ENCODE measurements around the gene CNGB1. TPM values are rescaled to one million over a fixed set of nuclear protein-coding genes. Genes with fewer than 3 reads are reported as not detected.

CNGB1 gene
- total RNA-seq, 1 donor from 2014 or later, result 0.19 TPM

DNA sequence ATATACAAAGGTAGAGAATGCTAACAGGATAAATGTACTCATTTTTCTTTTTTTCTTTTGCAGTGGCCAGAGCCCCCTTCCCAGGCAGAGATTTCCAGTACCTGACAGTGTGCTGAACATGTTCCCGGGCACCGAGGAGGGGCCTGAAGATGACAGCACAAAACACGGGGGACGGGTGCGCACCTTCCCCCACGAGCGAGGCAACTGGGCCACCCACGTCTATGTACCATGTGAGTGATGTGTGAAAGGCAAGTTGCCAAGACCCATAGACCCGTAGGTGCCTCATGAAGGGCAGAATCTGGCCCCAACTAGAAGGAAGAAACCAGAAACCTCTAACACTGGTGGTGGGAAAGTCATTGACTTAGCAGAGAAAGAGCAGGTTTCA lies 31.5 kb upstream of the CNGB1 start:
- no peak overlapping the region for H3K4me3 Mint-ChIP-seq
- H3K9me3 Mint-ChIP-seq, result no peaks in the 10 kb centered on the region
- TF ChIP-seq, protein P1, sequence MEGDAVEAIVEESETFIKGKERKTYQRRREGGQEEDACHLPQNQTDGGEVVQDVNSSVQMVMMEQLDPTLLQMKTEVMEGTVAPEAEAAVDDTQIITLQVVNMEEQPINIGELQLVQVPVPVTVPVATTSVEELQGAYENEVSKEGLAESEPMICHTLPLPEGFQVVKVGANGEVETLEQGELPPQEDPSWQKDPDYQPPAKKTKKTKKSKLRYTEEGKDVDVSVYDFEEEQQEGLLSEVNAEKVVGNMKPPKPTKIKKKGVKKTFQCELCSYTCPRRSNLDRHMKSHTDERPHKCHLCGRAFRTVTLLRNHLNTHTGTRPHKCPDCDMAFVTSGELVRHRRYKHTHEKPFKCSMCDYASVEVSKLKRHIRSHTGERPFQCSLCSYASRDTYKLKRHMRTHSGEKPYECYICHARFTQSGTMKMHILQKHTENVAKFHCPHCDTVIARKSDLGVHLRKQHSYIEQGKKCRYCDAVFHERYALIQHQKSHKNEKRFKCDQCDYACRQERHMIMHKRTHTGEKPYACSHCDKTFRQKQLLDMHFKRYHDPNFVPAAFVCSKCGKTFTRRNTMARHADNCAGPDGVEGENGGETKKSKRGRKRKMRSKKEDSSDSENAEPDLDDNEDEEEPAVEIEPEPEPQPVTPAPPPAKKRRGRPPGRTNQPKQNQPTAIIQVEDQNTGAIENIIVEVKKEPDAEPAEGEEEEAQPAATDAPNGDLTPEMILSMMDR (conservative IDR thresholded peaks at IDR 0.05), result no peak
- no peak for DNase-seq (ENCODE audit: extremely low spot score, unreplicated experiment)
- H3K36me3 Mint-ChIP-seq, result peaks cover 10% of the 10 kb centered on the region
- no peak overlapping the region for H3K27ac Mint-ChIP-seq
- peaks cover 14% of the 10 kb centered on the region for H3K4me1 Mint-ChIP-seq (ENCODE audit: unreplicated experiment)
- no peaks in the 10 kb centered on the region for H3K27me3 Mint-ChIP-seq

- Mint-ChIP-seq H3K27me3 (no peaks in the 10 kb centered on the region), H3K4me1 (ENCODE audit: unreplicated experiment) (peaks cover 14% of the 10 kb centered on the region), H3K36me3 (peaks cover 7% of the 10 kb centered on the region), H3K27ac (peak overlapping the region; percentile 72), H3K9me3 (no peaks in the 10 kb centered on the region), H3K4me3 (peak overlapping the region; percentile 92)
- no peak for DNase-seq (ENCODE audit: extremely low spot score, unreplicated experiment)
- TF ChIP-seq, protein P1 (conservative IDR thresholded peaks at IDR 0.05), result no peak
Measured at GRCh38 chr16:58001781-58002415, 31.0 kb upstream of the CNGB1 start.

GRCh38 chr16:58000706-58001676 lies 30.1 kb upstream of the CNGB1 start, which contains the start of gene USB1:
USB1 (plus strand) TSS chr16:58001407; CDS start chr16:58001484, 77 bp downstream.
- TF ChIP-seq, protein P1 (conservative IDR thresholded peaks at IDR 0.05), result peak; percentile 79
- peak; percentile 89 for DNase-seq (ENCODE audit: extremely low spot score, unreplicated experiment)
- peaks cover 14% of the 10 kb centered on the region for H3K4me1 Mint-ChIP-seq (ENCODE audit: unreplicated experiment)
- H3K9me3 Mint-ChIP-seq, result no peaks in the 10 kb centered on the region
- H3K27ac Mint-ChIP-seq, result peak within 1 kb of the TSS; percentile 72
- no peaks in the 10 kb centered on the region for H3K27me3 Mint-ChIP-seq
- H3K36me3 Mint-ChIP-seq, result peaks cover 5% of the 10 kb centered on the region
- H3K4me3 Mint-ChIP-seq, result peak within 1 kb of the TSS; percentile 92

DNA sequence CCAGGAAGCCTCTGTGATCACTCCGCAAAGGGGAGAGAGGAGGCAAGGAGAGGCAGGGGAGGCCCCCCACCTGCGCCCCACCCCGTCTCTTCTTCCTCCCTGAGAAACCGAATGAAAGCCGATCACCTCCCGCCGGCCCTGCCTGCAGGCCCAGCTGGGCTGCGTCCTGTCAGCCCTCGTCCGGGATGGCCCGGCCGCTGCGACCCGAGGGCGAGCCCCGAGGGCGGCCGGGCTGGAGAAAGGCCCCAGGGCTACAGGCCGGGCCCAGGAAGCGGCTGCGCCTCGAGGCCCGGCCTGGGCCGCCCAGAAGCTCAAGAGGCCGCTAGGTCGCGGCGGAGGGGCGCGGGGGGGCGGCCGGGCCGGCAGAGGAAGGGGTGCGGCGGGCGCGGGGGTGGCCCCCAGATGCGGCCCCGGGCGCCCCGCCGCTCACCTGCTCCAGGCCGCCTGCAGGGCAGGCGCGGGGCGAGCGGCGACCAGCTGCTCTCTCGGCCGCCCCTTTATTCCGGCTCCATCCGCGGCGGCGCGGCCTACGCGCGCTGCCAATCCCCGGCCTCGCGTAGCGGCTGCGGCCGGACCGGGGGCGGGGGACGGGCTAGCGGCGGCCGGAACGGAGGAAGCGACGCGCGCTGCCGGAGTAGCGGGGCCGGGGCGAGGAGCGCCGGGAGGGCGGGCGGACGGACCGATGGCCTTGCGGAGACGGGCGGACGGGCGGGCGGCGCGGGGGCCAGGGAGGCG lies 29.2 kb upstream of the CNGB1 start, which contains the start of gene ZNF319:
ZNF319 (minus strand) TSS at position 702 of the 735 bp plus-strand sequence. CDS start 2,407 bp downstream, outside the sequence.
- Mint-ChIP-seq H3K9me3 (no peaks in the 10 kb centered on the region), H3K4me1 (ENCODE audit: unreplicated experiment) (peaks cover 14% of the 10 kb centered on the region), H3K27ac (peak within 1 kb of the TSS; percentile 81), H3K27me3 (no peaks in the 10 kb centered on the region), H3K36me3 (peaks cover 5% of the 10 kb centered on the region), H3K4me3 (peak within 1 kb of the TSS; percentile 92)
- TF ChIP-seq, protein P1 (conservative IDR thresholded peaks at IDR 0.05), result no peak
- no peak for DNase-seq (ENCODE audit: extremely low spot score, unreplicated experiment)

DNA sequence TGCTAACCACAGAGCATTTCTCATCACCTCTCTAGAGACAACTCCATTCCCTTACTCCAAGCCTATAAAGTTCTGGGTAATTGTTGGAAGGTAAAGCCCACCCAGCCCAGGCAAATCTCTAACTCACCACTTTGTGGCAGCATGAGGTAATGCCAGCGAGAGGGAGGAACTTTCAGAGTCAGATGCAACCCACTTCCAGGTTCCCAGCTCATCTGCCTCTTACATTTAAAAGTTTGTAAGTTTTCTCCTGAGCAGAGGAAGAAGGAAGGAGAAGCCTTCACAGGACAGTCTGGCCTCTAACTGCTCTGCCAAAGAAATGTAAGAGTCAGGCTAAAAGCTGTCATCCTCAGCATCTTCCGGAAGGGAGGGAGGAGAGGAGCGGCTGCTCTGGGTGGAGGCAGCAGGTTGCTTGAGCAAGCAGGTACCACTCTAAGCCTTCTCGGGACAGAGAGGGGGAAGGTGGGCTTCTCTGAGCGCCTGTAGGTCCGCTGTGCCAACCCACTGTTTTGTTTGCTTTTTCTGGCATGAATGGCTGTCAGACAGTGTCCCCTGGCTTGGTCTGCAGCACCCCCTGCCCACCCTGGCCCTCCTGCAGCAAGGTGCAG lies 28.5 kb upstream of the CNGB1 start:
- TF ChIP-seq, protein P1 (conservative IDR thresholded peaks at IDR 0.05), result peak; percentile 23
- H3K4me1 Mint-ChIP-seq (ENCODE audit: unreplicated experiment), result peaks cover 18% of the 10 kb centered on the region
- H3K36me3 Mint-ChIP-seq, result peaks cover under 1% of the 10 kb centered on the region
- DNase-seq (ENCODE audit: extremely low spot score, unreplicated experiment), result no peak
- H3K4me3 Mint-ChIP-seq, result peak overlapping the region; percentile 87
- H3K27ac Mint-ChIP-seq, result peak overlapping the region; percentile 81
- no peaks in the 10 kb centered on the region for H3K9me3 Mint-ChIP-seq
- no peaks in the 10 kb centered on the region for H3K27me3 Mint-ChIP-seq

Measured in type B pancreatic cell (in vitro differentiated cells).